ENCODE results near the gene ZPBP2. TPM values are rescaled to one million over a fixed set of nuclear protein-coding genes. Genes with fewer than 3 reads are reported as not detected.

Gene ZPBP2, protein sequence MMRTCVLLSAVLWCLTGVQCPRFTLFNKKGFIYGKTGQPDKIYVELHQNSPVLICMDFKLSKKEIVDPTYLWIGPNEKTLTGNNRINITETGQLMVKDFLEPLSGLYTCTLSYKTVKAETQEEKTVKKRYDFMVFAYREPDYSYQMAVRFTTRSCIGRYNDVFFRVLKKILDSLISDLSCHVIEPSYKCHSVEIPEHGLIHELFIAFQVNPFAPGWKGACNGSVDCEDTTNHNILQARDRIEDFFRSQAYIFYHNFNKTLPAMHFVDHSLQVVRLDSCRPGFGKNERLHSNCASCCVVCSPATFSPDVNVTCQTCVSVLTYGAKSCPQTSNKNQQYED
- not detected for total RNA-seq
- long read RNA-seq: 0 reads

DNA sequence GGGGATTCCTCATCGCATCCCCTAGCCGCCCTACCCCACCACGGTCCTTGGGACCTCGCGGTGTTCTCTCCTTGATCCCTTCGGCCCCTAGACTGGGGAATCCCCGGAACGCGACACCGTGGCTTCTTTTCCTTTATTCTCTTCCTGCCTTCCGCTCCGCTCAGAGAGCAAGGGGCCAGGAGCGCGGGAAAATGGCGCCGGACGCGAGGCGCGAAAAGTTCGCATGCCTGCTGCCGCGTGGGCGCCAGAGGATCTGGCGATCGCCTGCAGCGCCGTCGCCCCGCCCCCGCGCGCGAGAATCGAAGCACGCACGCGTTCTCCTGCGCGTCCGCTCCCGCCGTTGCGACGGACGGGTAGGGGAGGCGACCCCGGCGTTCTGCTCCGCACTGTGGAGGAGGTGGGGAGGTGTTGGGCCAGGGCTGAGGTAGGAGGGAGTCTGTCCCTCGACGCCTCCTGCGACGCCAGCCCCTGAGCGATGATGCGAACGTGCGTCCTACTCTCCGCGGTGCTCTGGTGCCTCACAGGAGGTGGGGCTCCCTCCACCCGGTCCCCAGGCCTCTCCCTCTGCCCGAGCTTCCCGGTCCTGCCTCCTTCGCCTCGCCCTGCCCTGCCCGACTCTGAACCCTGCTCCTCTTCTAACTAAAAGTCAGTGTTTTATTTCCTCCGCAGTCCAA, at the start of gene ZPBP2:
Gene ZPBP2 (plus strand): TSS at position 323 of the 674 bp plus-strand sequence. CDS start 153 bp downstream, at position 476.
- no peak for DNase-seq (ENCODE audit: missing footprints)
- intact Hi-C loops (cut with DNase I): loop anchor here (10.0 kb wide), 2 partner anchors 113 to 323 kb away; no protein-coding TSS in a partner anchor
- ATAC-seq: no peak

DNA sequence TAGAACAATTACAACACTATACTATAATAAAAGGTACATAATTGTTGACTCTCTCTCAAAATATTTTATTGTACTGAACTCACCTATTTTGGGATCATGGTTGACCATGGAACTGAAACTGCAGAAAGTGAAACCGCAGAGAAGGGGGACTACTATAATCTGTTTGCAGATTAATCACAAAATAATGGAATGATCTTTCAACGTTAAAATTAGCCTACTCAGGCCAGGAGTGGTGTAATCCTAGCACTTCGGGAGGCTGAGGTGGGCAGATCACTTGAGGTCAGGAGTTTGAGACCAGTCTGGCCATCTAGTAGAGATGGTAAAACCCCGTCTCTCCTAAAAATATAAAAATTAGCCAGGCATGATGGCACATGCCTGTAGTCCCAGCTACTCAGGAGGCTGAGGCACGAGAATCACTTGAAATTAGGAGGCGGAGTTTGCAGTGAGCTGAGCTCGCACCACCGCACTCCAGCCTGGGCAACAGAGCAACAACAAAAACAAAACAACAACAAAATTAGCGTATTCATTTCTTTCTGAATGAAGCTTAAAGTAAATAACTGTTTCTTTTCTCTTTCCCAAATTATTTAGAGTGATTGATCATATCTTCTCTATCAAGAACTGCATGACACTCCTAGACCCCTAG, 49.5 kb upstream of the ZPBP2 start:
- ATAC-seq: no peak
- intact Hi-C loops (cut with DNase I): no loop called here
- no peak for DNase-seq (ENCODE audit: missing footprints)

GRCh38 chr17:39820541-39820940, 47.5 kb upstream of the ZPBP2 start:
- ATAC-seq (no peak), DNase-seq (ENCODE audit: missing footprints) (no peak)
- intact Hi-C loops (cut with DNase I): no loop called here

DNA sequence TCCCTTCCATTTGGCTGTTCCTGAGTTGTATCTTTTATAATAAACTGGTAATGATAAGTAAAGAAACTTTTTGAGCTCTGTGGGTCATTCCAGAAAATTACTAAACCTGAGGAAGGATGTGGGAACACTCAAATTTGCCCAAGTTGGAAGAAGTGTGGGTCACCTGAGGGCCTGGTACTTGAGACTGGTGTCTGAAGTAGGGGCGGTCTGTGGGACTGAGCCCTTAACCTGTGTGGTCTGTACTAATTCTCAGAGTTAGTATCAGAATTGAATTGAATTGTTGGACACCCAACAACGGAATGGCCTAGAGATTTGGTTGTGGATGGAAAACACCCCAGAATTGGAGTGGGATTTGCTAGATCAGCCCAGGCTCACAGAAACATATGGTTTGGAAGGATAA, 47.0 kb upstream of the ZPBP2 start:
- ATAC-seq: no peak
- no peak for DNase-seq (ENCODE audit: missing footprints)
- intact Hi-C loops (cut with DNase I): no loop called here

DNA sequence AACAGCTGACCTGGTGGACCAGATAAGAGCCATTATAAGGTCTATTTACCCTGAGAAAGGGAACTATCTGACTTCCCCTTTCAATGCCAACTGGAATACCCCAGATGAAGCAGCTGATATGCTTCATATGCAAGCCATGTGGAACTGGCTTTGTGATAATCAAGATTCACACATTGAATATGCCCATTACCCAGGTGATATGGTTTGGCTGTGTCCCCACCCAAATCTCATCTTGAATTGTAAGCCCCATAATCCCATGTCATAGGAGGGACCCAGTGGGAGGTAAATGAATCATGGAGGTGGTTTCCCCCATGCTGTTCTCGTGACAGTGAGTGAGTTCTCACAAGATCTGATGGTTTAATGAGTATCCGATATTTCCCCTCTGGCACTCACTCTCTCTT, 46.0 kb upstream of the ZPBP2 start:
- intact Hi-C loops (cut with DNase I): no loop called here
- DNase-seq (ENCODE audit: missing footprints): no peak
- no peak for ATAC-seq

DNA sequence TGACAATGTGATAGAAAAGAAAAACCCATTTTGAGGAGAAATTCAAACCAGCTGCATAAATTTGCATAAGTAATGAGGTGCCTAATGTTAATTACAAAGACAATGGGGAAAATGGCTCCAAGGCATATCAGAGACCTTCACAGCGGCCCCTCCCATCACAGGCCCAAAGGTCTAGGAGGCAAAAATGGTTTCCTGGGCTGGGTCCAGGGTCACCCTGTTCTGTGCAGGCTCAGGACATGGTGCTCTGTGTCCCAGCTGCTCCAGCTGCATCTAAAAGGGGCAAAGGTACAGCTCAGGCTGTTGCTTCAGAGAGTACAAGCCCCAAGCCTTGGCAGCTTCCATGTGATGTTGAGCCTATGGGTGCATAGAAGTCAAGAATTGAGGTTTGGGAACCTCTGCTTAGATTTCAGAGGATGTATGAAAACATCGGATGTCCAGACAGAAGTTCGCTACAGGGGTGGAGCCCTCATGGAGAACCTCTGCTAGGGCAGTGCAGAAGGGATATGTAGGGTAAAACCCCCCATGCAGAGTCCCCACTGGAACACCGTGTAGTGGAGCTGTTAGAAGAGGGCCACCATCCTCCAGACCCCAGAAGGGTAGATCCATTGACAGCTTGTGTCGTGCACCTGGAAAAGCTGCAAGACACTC, 44.5 kb upstream of the ZPBP2 start:
- ATAC-seq (no peak), DNase-seq (ENCODE audit: missing footprints) (no peak)
- intact Hi-C loops (cut with DNase I): no loop called here

GRCh38 chr17:39826334-39826733, 41.7 kb upstream of the ZPBP2 start:
- ATAC-seq (no peak), DNase-seq (ENCODE audit: missing footprints) (no peak)
- intact Hi-C loops (cut with DNase I): no loop called here

GRCh38 chr17:39828443-39828842, 39.6 kb upstream of the ZPBP2 start:
- no peak for DNase-seq (ENCODE audit: missing footprints)
- intact Hi-C loops (cut with DNase I): no loop called here

DNA sequence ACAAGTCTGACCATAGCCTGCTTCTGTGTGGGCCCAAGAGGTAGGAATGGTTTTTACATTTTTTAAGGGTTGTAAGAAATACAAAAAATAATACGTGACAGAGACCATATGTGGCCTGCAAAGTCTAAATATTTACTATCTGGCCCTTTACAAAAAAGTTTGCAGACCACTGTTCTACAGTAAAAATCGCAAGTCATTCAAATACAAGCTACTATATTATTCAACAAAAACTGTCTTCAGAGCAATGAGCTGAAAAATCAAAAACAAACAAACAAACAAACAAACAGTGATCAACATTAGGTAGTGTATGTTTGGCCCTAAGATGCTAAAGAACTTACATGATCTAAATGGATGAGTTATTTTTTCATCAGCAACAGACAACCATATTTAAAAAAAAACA, 36.4 kb upstream of the ZPBP2 start:
- ATAC-seq: no peak
- no peak for DNase-seq (ENCODE audit: missing footprints)
- intact Hi-C loops (cut with DNase I): no loop called here

More at GRCh38 chr17:39828443-39828842, 39.6 kb upstream of the ZPBP2 start:
- no peak for ATAC-seq

GRCh38 chr17:39834017-39834416, 34.0 kb upstream of the ZPBP2 start:
- intact Hi-C loops (cut with DNase I): no loop called here
- no peak for DNase-seq (ENCODE audit: missing footprints)
- no peak for ATAC-seq

DNA sequence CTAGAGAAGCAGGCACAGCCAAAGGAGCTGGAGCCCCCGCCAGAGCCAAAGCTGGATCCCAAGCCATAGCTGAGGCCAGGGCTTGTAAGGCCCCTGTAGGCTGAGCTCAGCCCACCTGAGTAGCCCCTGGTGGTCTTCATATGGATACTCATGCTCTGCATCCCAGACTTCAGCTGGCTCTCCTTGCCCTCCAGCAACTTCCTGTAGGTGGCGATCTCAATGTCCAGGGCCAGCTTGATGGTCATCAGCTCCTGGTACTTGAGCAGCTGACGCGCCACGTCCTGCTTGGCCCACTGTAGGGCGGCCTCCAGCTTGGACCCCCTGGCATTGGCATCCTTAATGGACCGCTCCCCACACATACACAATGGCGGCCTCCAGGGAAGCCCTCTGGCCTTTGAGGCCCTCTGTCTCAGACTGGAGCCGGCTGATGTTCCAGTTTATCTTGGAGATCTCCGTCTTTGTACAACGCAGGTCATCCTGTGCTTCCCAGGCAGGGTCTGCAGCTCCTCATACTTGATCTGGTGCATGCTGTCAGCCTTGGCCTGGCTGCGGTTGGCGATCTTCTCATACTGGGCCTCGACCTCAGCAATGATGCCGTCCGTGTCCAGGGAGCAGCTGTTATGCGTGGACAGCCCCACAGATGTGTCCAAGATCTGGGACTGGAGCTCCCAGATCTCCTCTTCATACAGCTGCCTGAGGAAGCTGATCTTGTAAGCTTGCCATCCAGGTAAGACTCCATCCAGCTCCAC, 32.8 kb upstream of the ZPBP2 start:
- DNase-seq (ENCODE audit: missing footprints) (no peak), ATAC-seq (no peak)
- intact Hi-C loops (cut with DNase I): no loop called here

- ATAC-seq (no peak), DNase-seq (ENCODE audit: missing footprints) (no peak)
- intact Hi-C loops (cut with DNase I): no loop called here
Measured at GRCh38 chr17:39836117-39836516, 31.9 kb upstream of the ZPBP2 start.

DNA sequence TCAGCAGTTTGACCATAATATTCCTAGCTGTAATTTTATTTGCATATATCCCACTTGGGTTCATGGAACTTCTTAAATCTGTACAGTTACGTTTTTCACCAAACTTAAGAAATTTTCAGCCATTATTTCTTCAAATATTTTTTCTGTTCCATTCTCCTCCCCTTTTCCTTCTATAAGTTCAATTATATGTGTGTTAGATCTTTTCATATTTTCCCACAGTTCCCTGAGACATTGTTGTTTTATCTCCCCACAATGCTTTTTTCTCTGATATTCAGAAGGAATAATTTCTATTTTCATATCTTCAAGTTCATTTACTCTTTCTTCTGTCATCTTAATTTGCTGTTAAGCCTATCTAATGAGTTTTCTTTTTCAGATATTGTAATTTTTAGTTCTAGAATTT, 29.9 kb upstream of the ZPBP2 start:
- ATAC-seq: no peak
- intact Hi-C loops (cut with DNase I): no loop called here

GRCh38 chr17:39838784-39839183, 29.2 kb upstream of the ZPBP2 start:
- intact Hi-C loops (cut with DNase I): no loop called here
- ATAC-seq (no peak), DNase-seq (ENCODE audit: missing footprints) (no peak)

More for the DNA sequence above, 29.9 kb upstream of the ZPBP2 start:
- DNase-seq (ENCODE audit: missing footprints): no peak

DNA sequence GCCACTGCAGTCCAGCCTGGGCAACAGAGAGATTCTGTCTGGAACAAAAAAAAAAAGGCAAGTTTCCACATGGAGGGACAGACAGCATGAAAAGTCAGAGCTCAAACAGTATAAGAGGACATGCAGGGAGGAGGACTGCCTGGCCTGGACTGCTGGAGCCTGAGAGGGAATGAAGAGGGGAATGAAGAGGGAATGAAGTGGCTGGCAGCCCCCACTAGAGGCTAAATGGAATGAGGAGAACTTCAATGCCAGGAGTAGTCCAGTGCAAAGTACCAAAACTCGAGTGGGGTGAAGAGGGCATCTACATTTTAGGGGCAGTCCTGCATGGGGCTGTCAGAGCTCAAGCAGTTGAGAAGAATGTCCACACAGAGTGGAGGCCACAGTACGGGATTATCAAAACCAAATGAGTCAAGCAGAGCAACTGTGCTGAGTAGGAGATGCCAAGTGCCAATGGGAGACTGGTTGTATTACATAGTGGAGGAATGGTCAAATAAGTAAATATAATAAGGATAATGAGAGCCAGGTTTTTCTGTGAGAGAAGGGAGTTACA, 26.8 kb upstream of the ZPBP2 start:
- intact Hi-C loops (cut with DNase I): no loop called here
- no peak for ATAC-seq
- no peak for DNase-seq (ENCODE audit: missing footprints)

- DNase-seq (ENCODE audit: missing footprints) (no peak), ATAC-seq (no peak)
- intact Hi-C loops (cut with DNase I): no loop called here
Measured at GRCh38 chr17:39845052-39845846, 22.8 kb upstream of the ZPBP2 start.

DNA sequence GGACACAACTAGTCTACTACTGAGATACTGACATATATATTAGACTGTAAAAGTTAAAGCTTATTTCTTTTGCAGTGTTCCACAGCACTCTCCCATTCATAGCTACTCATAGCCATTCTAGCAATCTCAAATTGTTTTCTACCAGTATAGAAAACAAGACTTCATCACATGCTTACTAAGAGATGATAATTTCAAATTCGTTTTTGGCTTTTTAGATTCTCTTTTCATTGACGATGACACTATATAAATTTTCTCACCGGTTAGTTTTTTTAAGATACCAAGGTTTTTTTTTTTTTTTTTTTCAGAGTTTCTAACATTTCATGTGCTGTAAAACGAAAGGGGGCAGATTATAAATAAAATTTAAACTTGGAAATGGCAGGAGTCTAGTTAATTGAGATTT, 21.8 kb upstream of the ZPBP2 start:
- intact Hi-C loops (cut with DNase I): no loop called here
- ATAC-seq (no peak), DNase-seq (ENCODE audit: missing footprints) (no peak)

- intact Hi-C loops (cut with DNase I): no loop called here
- DNase-seq (ENCODE audit: missing footprints) (no peak), ATAC-seq (no peak)
Measured at GRCh38 chr17:39848600-39848999, 19.4 kb upstream of the ZPBP2 start.
